Measurements from ENCODE around the gene PLXNA4. TPM values are rescaled to one million over a fixed set of nuclear protein-coding genes. Genes with fewer than 3 reads are reported as not detected.
A peak's percentile ranks its signal among the peaks of the same experiment; 100 is the strongest.
"Not testable (repeated sequence)": the region's sequence is repeated elsewhere in the genome, so short reads cannot be mapped to it uniquely, and the experiment has no call there.

Gene PLXNA4
- total and polyA plus RNA-seq, 9 of the 15 experiments (the other 6 are each of a cell fraction or from before 2014, with no cell fraction given) = under 0.01 to 0.09 TPM; not detected in 7

GRCh38 chr7:132165695-132166094 is 410.6 kb downstream of the PLXNA4 start:
- H3K9ac ChIP-seq (ENCODE audit: insufficient read depth in 1 of 2, low read depth in 2 of 2, low read length in 2 of 2); H3K79me2 ChIP-seq (ENCODE audit: control insufficient read depth, insufficient read depth, low read length); FAIRE-seq; H3K4me2 ChIP-seq (ENCODE audit: insufficient read depth, low read length); in situ Hi-C loops (cut with MboI); BruUV-seq (replicated peaks); CTCF ChIA-PET (ENCODE audit: low intra/inter-chr PET ratio); intact Hi-C loops (cut with micrococcal nuclease); ATAC-seq; H3K27ac ChIP-seq (ENCODE audit: extremely low read depth, low read depth, low read length); H3K9me3 ChIP-seq (replicated peaks; ENCODE audit: control insufficient read depth, insufficient read depth, low read depth, low read length); H3K9me1 ChIP-seq (ENCODE audit: control insufficient read depth, insufficient read depth, low read length); H2AFZ ChIP-seq (ENCODE audit: low read depth, low read length); DNase-seq (ENCODE audit: extremely low read depth in 1 of 4, low spot score in 3 of 4); H3K4me3 ChIP-seq; H3K36me3 ChIP-seq (ENCODE audit: control insufficient read depth, insufficient read depth, low read length): not testable (repeated sequence)
- Histone ChIP-seq H3K27me3 (ENCODE audit: control insufficient read depth in 2 of 2, insufficient read depth in 2 of 2, low read length in 2 of 2) (peaks cover 17 to 74% of the 10 kb centered on the region in 2 experiments), H3K4me1 (replicated peaks in 1 of 2; ENCODE audit: control insufficient read depth in 2 of 2, insufficient read depth in 2 of 2, low read length in 2 of 2) (peaks cover 6 to 11% of the 10 kb centered on the region in 2 experiments; a peak in 4 of 5 replicates), H4K20me1 (replicated peaks; ENCODE audit: control insufficient read depth, insufficient read depth, low read length) (peaks cover 22% of the 10 kb centered on the region)
- POLR2A ChIA-PET = interaction anchor here (1.4 kb wide), 1 partner anchor 13 kb away, joined by 5 read pairs; no protein-coding TSS in a partner anchor
- WGBS (ENCODE audit: insufficient coverage, low coverage, missing lambda C conversion rate) = 1% methylated on average over 7 of the region's 7 CpGs

GRCh38 chr7:132164558-132165125 is 411.6 kb downstream of the PLXNA4 start:
- Histone ChIP-seq H3K27me3 (ENCODE audit: control insufficient read depth in 2 of 2, insufficient read depth in 2 of 2, low read length in 2 of 2) (peaks cover 17 to 76% of the 10 kb centered on the region in 2 experiments), H3K36me3 (ENCODE audit: control insufficient read depth, insufficient read depth, low read length) (no peaks in the 10 kb centered on the region), H3K4me3 (no peak overlapping the region), H3K9ac (ENCODE audit: insufficient read depth in 1 of 2, low read depth in 2 of 2, low read length in 2 of 2) (peak overlapping the region in 1 of 2 experiments; percentile 8; a peak in 1 of 4 replicates), H4K20me1 (replicated peaks; ENCODE audit: control insufficient read depth, insufficient read depth, low read length) (peaks cover 22% of the 10 kb centered on the region), H3K4me2 (ENCODE audit: insufficient read depth, low read length) (no peak overlapping the region), H3K4me1 (replicated peaks in 1 of 2; ENCODE audit: control insufficient read depth in 2 of 2, insufficient read depth in 2 of 2, low read length in 2 of 2) (peaks cover 6 to 11% of the 10 kb centered on the region in 2 experiments; a peak in 4 of 5 replicates), H3K9me1 (ENCODE audit: control insufficient read depth, insufficient read depth, low read length) (no peaks in the 10 kb centered on the region), H3K27ac (ENCODE audit: extremely low read depth, low read depth, low read length) (no peak overlapping the region), H2AFZ (ENCODE audit: low read depth, low read length) (no peak overlapping the region), H3K79me2 (ENCODE audit: control insufficient read depth, insufficient read depth, low read length) (no peaks in the 10 kb centered on the region), H3K9me3 (replicated peaks; ENCODE audit: control insufficient read depth, insufficient read depth, low read depth, low read length) (no peaks in the 10 kb centered on the region)
- FAIRE-seq = peak; percentile 88
- ATAC-seq = peak; percentile 73
- ChIA-PET CTCF (ENCODE audit: low intra/inter-chr PET ratio) (no interaction called here), POLR2A (interaction anchor here (0.6 to 1.4 kb wide), 5 partner anchors 10 to 330 kb away, joined by 3 to 6 read pairs (median 3); no protein-coding TSS in a partner anchor)
- peak; percentile 72 to 85 (median 76) for DNase-seq (ENCODE audit: extremely low read depth in 1 of 4, low spot score in 3 of 4)
- no TSS peak for BruUV-seq (replicated peaks)
- in situ Hi-C loops (cut with MboI) (no loop called here), intact Hi-C loops (cut with micrococcal nuclease) (no loop called here)
- 0% methylated on average over 11 of the region's 12 CpGs for WGBS (ENCODE audit: insufficient coverage, low coverage, missing lambda C conversion rate)
- TF ChIP-seq HNRNPLL (IDR thresholded peaks at IDR 0.05; ENCODE audit: low read depth, low read length, poor library complexity, severe bottlenecking) (peak; percentile 64), SOX6 (IDR thresholded peaks at IDR 0.05) (0 out of 2 replicates have a peak, but pooled peaks have one; percentile 28), TCF3 (CRISPR knock-in tag; IDR thresholded peaks at IDR 0.05) (peak; percentile 92), SMARCA4 (IDR thresholded peaks at IDR 0.05) (peak; percentile 70; the same call in 1 of the 2 replicates), ARID1B (IDR thresholded peaks at IDR 0.05) (peak; percentile 88), LEF1 (IDR thresholded peaks at IDR 0.05) (0 out of 2 replicates have a peak, but pooled peaks have one; percentile 39), VEZF1 (CRISPR knock-in tag; IDR thresholded peaks at IDR 0.05) (peak; percentile 69), NFIC (IDR thresholded peaks at IDR 0.05) (0 out of 2 replicates have a peak, but pooled peaks have one; percentile 17), CBFA2T3 (IDR thresholded peaks at IDR 0.05) (peak; percentile 83), SMAD4 (CRISPR knock-in tag; conservative IDR thresholded peaks at IDR 0.05) (0 out of 2 replicates have a peak, but pooled peaks have one; percentile 23), CCAR2 (IDR thresholded peaks at IDR 0.05; ENCODE audit: low read depth, low read length) (no peak), POLR2AphosphoS5 (IDR thresholded peaks at IDR 0.05; ENCODE audit: control insufficient read depth, insufficient read depth, low read depth, low read length) (peak; percentile 74), SMARCC2 (IDR thresholded peaks at IDR 0.05; ENCODE audit: low read depth) (peak; percentile 31; the same call in 1 of the 2 replicates), TAL1 (IDR thresholded peaks at IDR 0.05) (peak; percentile 87), DPF2 (IDR thresholded peaks at IDR 0.05) (peak; percentile 75; the same call in 1 of the 2 replicates), SP1 (CRISPR knock-in tag; IDR thresholded peaks at IDR 0.05) (no peak)
